Mesendoderm (in vitro differentiated cells): Measurements from ENCODE around the gene SERPINI1.
A peak's percentile ranks its signal among the peaks of the same experiment; 100 is the strongest.

Source experiments
- DNase-seq: peaks from one replicate; pipeline ENCODE4 v3.0.0; 2013
- H2AK5ac ChIP-seq: 2 replicates; pipeline ENCODE4 v1.6.1; 2013; ENCODE audit warnings: low read length, inconsistent platforms
- H2BK120ac ChIP-seq: 2 replicates; pipeline ENCODE4 v1.6.1; 2013; ENCODE audit warnings: low read depth, mild to moderate bottlenecking, low read length, moderate library complexity, mixed read lengths
- H2BK15ac ChIP-seq: replicated peaks from 2 replicates; pipeline ENCODE4 v1.6.1; 2013; ENCODE audit warnings: low read depth, mild to moderate bottlenecking, moderate library complexity
- H2BK5ac ChIP-seq: 2 replicates; pipeline ENCODE4 v1.6.1; 2013; ENCODE audit warnings: low read length, inconsistent platforms
- H3K18ac ChIP-seq: 2 replicates; pipeline ENCODE4 v1.6.1; 2013; ENCODE audit warnings: mild to moderate bottlenecking, low read length, mixed read lengths
- H3K23ac ChIP-seq: one replicate; pipeline ENCODE4 v1.6.1; 2013; ENCODE audit warnings: low read length
- H3K27ac ChIP-seq: 2 replicates; pipeline ENCODE4 v1.5.1; 2013; ENCODE audit warnings: low read depth, mild to moderate bottlenecking, inconsistent platforms, low read length, moderate library complexity
- H3K27me3 ChIP-seq: 2 replicates; pipeline ENCODE4 v1.6.1; 2013; ENCODE audit warnings: low read length, control low read depth, mild to moderate bottlenecking, inconsistent platforms; ENCODE audit not compliant: insufficient read depth, poor library complexity
- H3K36me3 ChIP-seq: 2 replicates; pipeline ENCODE4 v1.6.1; 2013; ENCODE audit warnings: low read length, inconsistent platforms; ENCODE audit not compliant: control insufficient read depth, insufficient read depth
- H3K4ac ChIP-seq: one replicate; pipeline ENCODE4 v1.6.1; 2013; ENCODE audit warnings: low read depth, mild to moderate bottlenecking, low read length, moderate library complexity
- H3K4me1 ChIP-seq: 2 replicates; pipeline ENCODE4 v1.6.1; 2013; ENCODE audit warnings: low read depth, low read length, inconsistent platforms; ENCODE audit not compliant: control insufficient read depth
- H3K4me2 ChIP-seq: 2 replicates; pipeline ENCODE4 v1.6.1; 2013; ENCODE audit warnings: low read length
- H3K4me3 ChIP-seq: 2 replicates; pipeline ENCODE4 v1.5.1; 2013; ENCODE audit warnings: mild to moderate bottlenecking, low read length
- H3K56ac ChIP-seq: one replicate; pipeline ENCODE4 v1.6.1; 2013; ENCODE audit warnings: low read length
- H3K79me1 ChIP-seq: 2 replicates; pipeline ENCODE4 v1.6.1; 2013; ENCODE audit warnings: low read length, inconsistent platforms
- H3K79me2 ChIP-seq: 2 replicates; pipeline ENCODE4 v1.6.1; 2013; ENCODE audit warnings: mild to moderate bottlenecking, low read length; ENCODE audit not compliant: control insufficient read depth, insufficient read depth
- H3K9ac ChIP-seq: 2 replicates; pipeline ENCODE4 v1.6.1; 2013; ENCODE audit warnings: low read length, inconsistent platforms
- H4K5ac ChIP-seq: one replicate; pipeline ENCODE4 v1.6.1; 2013; ENCODE audit warnings: low read length
- H4K8ac ChIP-seq: one replicate; pipeline ENCODE4 v1.6.1; 2013; ENCODE audit warnings: low read depth, mild to moderate bottlenecking, control low read depth, low read length, moderate library complexity
- WGBS: extraction: QIAGEN DNeasy Blood & Tissue Kit; methylation state at CpG from one replicate; pipeline ENCODE4 v1.1.7; 2013; ENCODE audit warnings: low lambda C conversion rate, missing lambda C conversion rate; ENCODE audit not compliant: insufficient coverage; ENCODE audit errors: extremely low coverage; 5-methylcytosine and 5-hydroxymethylcytosine counted together

The SERPINI1 gene

GRCh38 chr3:167835359-167835758 lies 99.8 kb downstream of the SERPINI1 start:
- no peak overlapping the region for H3K4ac ChIP-seq
- no CpG with 5 or more reads among the region's 5 CpGs for WGBS
- no peak for DNase-seq
- no peaks in the 10 kb centered on the region for H3K27me3 ChIP-seq
- no peak overlapping the region for H2BK120ac ChIP-seq
- H3K79me1 ChIP-seq: no peaks in the 10 kb centered on the region
- H3K27ac ChIP-seq: no peak overlapping the region
- H3K4me3 ChIP-seq: no peak overlapping the region
- H3K56ac ChIP-seq: no peak overlapping the region
- no peak overlapping the region for H3K9ac ChIP-seq
- no peak overlapping the region for H3K23ac ChIP-seq
- H3K79me2 ChIP-seq: no peaks in the 10 kb centered on the region
- H3K36me3 ChIP-seq: no peaks in the 10 kb centered on the region
- H4K8ac ChIP-seq: no peak overlapping the region
- no peak overlapping the region for H3K4me2 ChIP-seq
- no peak overlapping the region for H2AK5ac ChIP-seq
- no peak overlapping the region for H4K5ac ChIP-seq
- no peak overlapping the region for H3K18ac ChIP-seq
- H2BK5ac ChIP-seq: no peak overlapping the region
- H3K4me1 ChIP-seq: no peaks in the 10 kb centered on the region
- no peak overlapping the region for H2BK15ac ChIP-seq

GRCh38 chr3:167835953-167836352 lies 100.4 kb downstream of the SERPINI1 start:
- Histone ChIP-seq H3K79me1 (no peaks in the 10 kb centered on the region), H4K8ac (no peak overlapping the region), H3K27ac (no peak overlapping the region), H2BK5ac (no peak overlapping the region), H3K4me3 (no peak overlapping the region), H3K4me1 (no peaks in the 10 kb centered on the region), H2BK120ac (no peak overlapping the region), H3K4ac (no peak overlapping the region), H3K9ac (no peak overlapping the region), H3K36me3 (no peaks in the 10 kb centered on the region), H3K79me2 (no peaks in the 10 kb centered on the region), H3K23ac (no peak overlapping the region), H2AK5ac (no peak overlapping the region), H3K56ac (no peak overlapping the region), H4K5ac (no peak overlapping the region), H3K4me2 (no peak overlapping the region), H3K18ac (no peak overlapping the region), H3K27me3 (no peaks in the 10 kb centered on the region), H2BK15ac (no peak overlapping the region)
- DNase-seq: no peak
- no CpG with 5 or more reads among the region's 4 CpGs for whole genome bisulfite sequencing

GRCh38 chr3:167837466-167837865 lies 101.9 kb downstream of the SERPINI1 start:
- H3K79me1 ChIP-seq: no peaks in the 10 kb centered on the region
- no peaks in the 10 kb centered on the region for H3K36me3 ChIP-seq
- H2BK120ac ChIP-seq: no peak overlapping the region
- WGBS: no CpG with 5 or more reads among the region's 2 CpGs
- H3K27ac ChIP-seq: no peak overlapping the region
- H3K79me2 ChIP-seq: no peaks in the 10 kb centered on the region
- no peak overlapping the region for H2AK5ac ChIP-seq
- H2BK5ac ChIP-seq: no peak overlapping the region
- H3K18ac ChIP-seq: no peak overlapping the region
- H3K4me1 ChIP-seq: no peaks in the 10 kb centered on the region
- DNase-seq: no peak
- H3K27me3 ChIP-seq: no peaks in the 10 kb centered on the region
- H3K4me3 ChIP-seq: no peak overlapping the region
- H3K56ac ChIP-seq: no peak overlapping the region
- no peak overlapping the region for H3K23ac ChIP-seq
- H3K4ac ChIP-seq: no peak overlapping the region
- no peak overlapping the region for H2BK15ac ChIP-seq
- no peak overlapping the region for H3K9ac ChIP-seq
- no peak overlapping the region for H4K8ac ChIP-seq
- H3K4me2 ChIP-seq: no peak overlapping the region
- no peak overlapping the region for H4K5ac ChIP-seq

- H3K79me2 ChIP-seq: no peaks in the 10 kb centered on the region
- no peak overlapping the region for H3K56ac ChIP-seq
- H2BK120ac ChIP-seq: no peak overlapping the region
- no peak overlapping the region for H2BK5ac ChIP-seq
- no peak overlapping the region for H2BK15ac ChIP-seq
- H3K4ac ChIP-seq: peak overlapping the region; percentile 36
- no peaks in the 10 kb centered on the region for H3K27me3 ChIP-seq
- H3K27ac ChIP-seq: no peak overlapping the region
- WGBS: no CpG with 5 or more reads among the region's 4 CpGs
- no peaks in the 10 kb centered on the region for H3K4me1 ChIP-seq
- H2AK5ac ChIP-seq: no peak overlapping the region
- no peak overlapping the region for H3K18ac ChIP-seq
- no peaks in the 10 kb centered on the region for H3K36me3 ChIP-seq
- H3K9ac ChIP-seq: no peak overlapping the region
- no peak overlapping the region for H4K8ac ChIP-seq
- H3K23ac ChIP-seq: no peak overlapping the region
- no peaks in the 10 kb centered on the region for H3K79me1 ChIP-seq
- H4K5ac ChIP-seq: no peak overlapping the region
- H3K4me2 ChIP-seq: no peak overlapping the region
- H3K4me3 ChIP-seq: no peak overlapping the region
- DNase-seq: no peak
Observed at GRCh38 chr3:167839460-167840134, 104.1 kb downstream of the SERPINI1 start.

- Histone ChIP-seq H3K79me2 (no peaks in the 10 kb centered on the region), H3K79me1 (no peaks in the 10 kb centered on the region), H3K4me3 (no peak overlapping the region), H2BK15ac (no peak overlapping the region), H2BK5ac (no peak overlapping the region), H2AK5ac (no peak overlapping the region), H3K36me3 (no peaks in the 10 kb centered on the region), H4K5ac (no peak overlapping the region), H3K27me3 (no peaks in the 10 kb centered on the region), H2BK120ac (no peak overlapping the region), H3K23ac (no peak overlapping the region), H3K4ac (no peak overlapping the region), H3K4me1 (no peaks in the 10 kb centered on the region), H3K9ac (no peak overlapping the region), H3K18ac (no peak overlapping the region), H3K4me2 (no peak overlapping the region), H3K27ac (no peak overlapping the region), H3K56ac (no peak overlapping the region), H4K8ac (no peak overlapping the region)
- no peak for DNase-seq
- WGBS: no CpG with 5 or more reads among the region's 3 CpGs
Observed at GRCh38 chr3:167840247-167840646, 104.7 kb downstream of the SERPINI1 start.

GRCh38 chr3:167843481-167843880 lies 108.0 kb downstream of the SERPINI1 start:
- Histone ChIP-seq H3K4me2 (no peak overlapping the region), H3K4ac (no peak overlapping the region), H2BK120ac (no peak overlapping the region), H3K27me3 (no peaks in the 10 kb centered on the region), H2BK5ac (no peak overlapping the region), H3K9ac (no peak overlapping the region), H3K4me1 (no peaks in the 10 kb centered on the region), H3K56ac (no peak overlapping the region), H3K23ac (no peak overlapping the region), H3K27ac (no peak overlapping the region), H4K5ac (no peak overlapping the region), H4K8ac (no peak overlapping the region), H2BK15ac (no peak overlapping the region), H3K36me3 (no peaks in the 10 kb centered on the region), H2AK5ac (no peak overlapping the region), H3K4me3 (no peak overlapping the region), H3K79me2 (no peaks in the 10 kb centered on the region), H3K18ac (no peak overlapping the region), H3K79me1 (no peaks in the 10 kb centered on the region)
- WGBS: no CpG with 5 or more reads among the region's 1 CpG
- DNase-seq: no peak
